Right atrium auricular region (tissue), 2 donors: Measurements from ENCODE around the gene NPIPB8. TPM values are rescaled to one million over a fixed set of nuclear protein-coding genes. Genes with fewer than 3 reads are reported as not detected.
A peak's percentile ranks its signal among the peaks of the same experiment; 100 is the strongest.
"Not testable (repeated sequence)": the region's sequence is repeated elsewhere in the genome, so short reads cannot be mapped to it uniquely, and the experiment has no call there.

ENCODE experiments used
- DNase-seq: peaks from one replicate; pipeline ENCODE4 v3.0.0-alpha.2; 2019; ENCODE audit warnings: low spot score
- H3K27ac ChIP-seq, 2 donors: fragments of 200-600 bp; sonication (generic); 1 replicate in 1 of 2; 2 replicates in 1 of 2; pipeline ENCODE4 v1.5.1; 2016 to 2019
- H3K27me3 ChIP-seq, 2 donors: fragments of 200-600 bp; sonication (generic); one replicate each; pipeline versions ENCODE4 v1.5.1 to v1.6.0; 2017 to 2019
- H3K36me3 ChIP-seq: fragments of 200-600 bp; sonication (generic); one replicate; pipeline ENCODE4 v1.5.1; 2016
- H3K4me1 ChIP-seq, 2 donors: fragments of 200-600 bp; sonication (generic); one replicate each; pipeline versions ENCODE4 v1.5.1 to v1.6.0; 2017 to 2019
- H3K4me3 ChIP-seq, 2 donors: fragments of 200-600 bp; sonication (generic); 1 replicate in 1 of 2; 2 replicates in 1 of 2; pipeline ENCODE4 v1.5.1; 2017 to 2019; ENCODE audit warnings: mild to moderate bottlenecking in 1 of 2, moderate library complexity in 1 of 2
- H3K9me3 ChIP-seq, 2 donors: fragments of 200-600 bp; sonication (generic); one replicate each; pipeline ENCODE4 v1.5.1; 2019
- CTCF ChIP-seq, 2 donors: fragments of 200-600 bp; sonication (generic); IDR thresholded peaks; one replicate each; pipeline ENCODE4 v1.5.1; 2019; ENCODE audit warnings: antibody characterized with exemption in 2 of 2
- total RNA-seq, 2 donors: library from RNA; depleted of rRNA; stranded (reverse); fragments of >200 nt; gene quantifications; one replicate each; pipeline ENCODE4 v1.1.0, GENCODE V29; 2016

Gene NPIPB8
- total RNA-seq, 2 donors from 2014 or later = not detected

GRCh38 chr16:28602529-28602928, 35.3 kb upstream of the NPIPB8 start:
- Histone ChIP-seq H3K9me3 (no peaks in the 10 kb centered on the region), H3K27me3 (no peaks in the 10 kb centered on the region), H3K4me3 (no peak overlapping the region), H3K27ac (no peak overlapping the region), H3K36me3 (no peaks in the 10 kb centered on the region), H3K4me1 (peaks cover 0 to 5% of the 10 kb centered on the region in 2 donors)
- no peak for TF ChIP-seq CTCF (IDR thresholded peaks at IDR 0.05)
- DNase-seq = no peak

- TF ChIP-seq CTCF (IDR thresholded peaks at IDR 0.05) = no peak
- Histone ChIP-seq H3K36me3 (no peaks in the 10 kb centered on the region), H3K4me1 (no peaks in the 10 kb centered on the region), H3K4me3 (no peak overlapping the region), H3K27ac (no peak overlapping the region), H3K27me3 (no peaks in the 10 kb centered on the region), H3K9me3 (no peaks in the 10 kb centered on the region)
- no peak for DNase-seq
Observed at GRCh38 chr16:28603381-28604185, 34.3 kb upstream of the NPIPB8 start.

GRCh38 chr16:28604186-28604565, 33.7 kb upstream of the NPIPB8 start:
- no peak for TF ChIP-seq CTCF (IDR thresholded peaks at IDR 0.05)
- Histone ChIP-seq H3K9me3 (no peaks in the 10 kb centered on the region), H3K4me1 (peaks cover 0 to 6% of the 10 kb centered on the region in 2 donors), H3K27ac (no peak overlapping the region), H3K4me3 (no peak overlapping the region), H3K36me3 (no peaks in the 10 kb centered on the region), H3K27me3 (no peaks in the 10 kb centered on the region)
- DNase-seq = no peak

GRCh38 chr16:28606291-28607115, 31.4 kb upstream of the NPIPB8 start:
- no peak overlapping the region for H3K4me3 ChIP-seq
- peaks cover 0 to 22% of the 10 kb centered on the region in 2 donors for H3K4me1 ChIP-seq
- H3K27ac ChIP-seq = no peak overlapping the region
- no peaks in the 10 kb centered on the region for H3K27me3 ChIP-seq
- TF ChIP-seq CTCF (IDR thresholded peaks at IDR 0.05) = no peak
- H3K36me3 ChIP-seq = no peaks in the 10 kb centered on the region
- no peaks in the 10 kb centered on the region for H3K9me3 ChIP-seq
- DNase-seq = no peak

GRCh38 chr16:28607116-28607623, 30.7 kb upstream of the NPIPB8 start:
- no peaks in the 10 kb centered on the region for H3K9me3 ChIP-seq
- no peaks in the 10 kb centered on the region for H3K27me3 ChIP-seq
- no peak for TF ChIP-seq CTCF (IDR thresholded peaks at IDR 0.05)
- H3K4me3 ChIP-seq = no peak overlapping the region
- no peak overlapping the region for H3K27ac ChIP-seq
- no peak for DNase-seq
- H3K4me1 ChIP-seq = peaks cover 0 to 22% of the 10 kb centered on the region in 2 donors
- H3K36me3 ChIP-seq = no peaks in the 10 kb centered on the region

- H3K27ac ChIP-seq, H3K36me3 ChIP-seq, H3K4me3 ChIP-seq, H3K9me3 ChIP-seq, H3K27me3 ChIP-seq, DNase-seq: not testable (repeated sequence)
- peaks cover 0 to 22% of the 10 kb centered on the region in 2 donors for H3K4me1 ChIP-seq
Observed at GRCh38 chr16:28607681-28608495, 30.0 kb upstream of the NPIPB8 start.

- H3K27me3 ChIP-seq, H3K36me3 ChIP-seq, DNase-seq, H3K27ac ChIP-seq, H3K9me3 ChIP-seq, H3K4me3 ChIP-seq: not testable (repeated sequence)
- H3K4me1 ChIP-seq = peaks cover 0 to 22% of the 10 kb centered on the region in 2 donors
Observed at GRCh38 chr16:28608496-28608808, 29.4 kb upstream of the NPIPB8 start.

GRCh38 chr16:28608867-28609596, 28.8 kb upstream of the NPIPB8 start:
- peak overlapping the region; percentile 16 to 48 for H3K4me3 ChIP-seq
- not testable (repeated sequence) for H3K36me3 ChIP-seq, H3K9me3 ChIP-seq, DNase-seq, H3K27me3 ChIP-seq
- peak overlapping the region; percentile 19 to 62 for H3K27ac ChIP-seq
- H3K4me1 ChIP-seq = peaks cover 0 to 22% of the 10 kb centered on the region in 2 donors
